AG08395 (cell line): ENCODE measurements around the gene B3GALT4.
A peak's percentile ranks its signal among the peaks of the same experiment; 100 is the strongest.

ENCODE experiments used
- DNase-seq: peaks from one replicate; pipeline ENCODE4 v3.0.0; 2012; ENCODE audit warnings: mixed read lengths, low spot score

The B3GALT4 gene

GRCh38 chr6:33292996-33293682 lies 16.2 kb downstream of the B3GALT4 start:
- DNase-seq: no peak

GRCh38 chr6:33294086-33294823 lies 17.3 kb downstream of the B3GALT4 start:
- no peak for DNase-seq

GRCh38 chr6:33295621-33296369 lies 18.9 kb downstream of the B3GALT4 start:
- no peak for DNase-seq

- no peak for DNase-seq
Observed at GRCh38 chr6:33296797-33297405, 20.0 kb downstream of the B3GALT4 start.

GRCh38 chr6:33297406-33297955 lies 20.6 kb downstream of the B3GALT4 start:
- no peak for DNase-seq

- DNase-seq: peak; percentile 95
Observed at GRCh38 chr6:33297956-33298772, 21.2 kb downstream of the B3GALT4 start.

- peak; percentile 65 for DNase-seq
Observed at GRCh38 chr6:33298773-33299236, 21.9 kb downstream of the B3GALT4 start, which contains the start of gene RGL2. RGL2 (minus strand) TSS chr6:33298942; CDS start chr6:33298610, 332 bp downstream.

- DNase-seq: peak; percentile 90
Observed at GRCh38 chr6:33299237-33299944, 22.5 kb downstream of the B3GALT4 start.

GRCh38 chr6:33301877-33302276 lies 25.0 kb downstream of the B3GALT4 start:
- no peak for DNase-seq

- no peak for DNase-seq
Observed at GRCh38 chr6:33304216-33304615, 27.3 kb downstream of the B3GALT4 start.

- DNase-seq: no peak
Observed at GRCh38 chr6:33305052-33305451, 28.1 kb downstream of the B3GALT4 start.

GRCh38 chr6:33306356-33306755 lies 29.4 kb downstream of the B3GALT4 start:
- DNase-seq: no peak

GRCh38 chr6:33312361-33313104 lies 35.6 kb downstream of the B3GALT4 start:
- peak; percentile 50 for DNase-seq

- DNase-seq: peak; percentile 27
Observed at GRCh38 chr6:33313105-33313708, 36.3 kb downstream of the B3GALT4 start.

- peak; percentile 50 for DNase-seq
Observed at GRCh38 chr6:33313709-33314514, 37.0 kb downstream of the B3GALT4 start, which contains the start of gene TAPBP. TAPBP (minus strand) TSS chr6:33314078; CDS start chr6:33314041, 37 bp downstream.

- DNase-seq: peak; percentile 62
Observed at GRCh38 chr6:33314515-33314942, 37.6 kb downstream of the B3GALT4 start.

- DNase-seq: no peak
Observed at GRCh38 chr6:33314943-33315792, 38.2 kb downstream of the B3GALT4 start.
